Kidney (tissue), 22 donors: ENCODE data around the gene RBFA. TPM values are rescaled to one million over a fixed set of nuclear protein-coding genes. Genes with fewer than 3 reads are reported as not detected.
A peak's percentile ranks its signal among the peaks of the same experiment; 100 is the strongest.

Source experiments
- DNase-seq, 5 donors: peaks; one replicate each; pipeline ENCODE4 v3.0.0-alpha.2; 2013 to 2020
- FAIRE-seq: peaks from 2 replicates; lab custom pipeline; 2012; peaks lifted over from hg19 to GRCh38; lab: Jason Lieb, UNC
- H3K27ac ChIP-seq, 2 donors: one replicate each; pipeline ENCODE4 v1.7.0; 2013; ENCODE audit warnings: low read depth in 2 of 2, low read length in 2 of 2, inconsistent platforms in 1 of 2
- H3K27me3 ChIP-seq: one replicate; pipeline ENCODE4 v1.7.1; 2013; ENCODE audit warnings: low read length, inconsistent platforms; ENCODE audit not compliant: control insufficient read depth, insufficient read depth
- H3K36me3 ChIP-seq, 3 donors: one replicate each; pipeline versions ENCODE4 v1.7.0 to v1.7.1; 2013; ENCODE audit warnings: low read length in 3 of 3, control low read depth in 1 of 3, inconsistent platforms in 1 of 3; ENCODE audit not compliant: insufficient read depth in 3 of 3, control insufficient read depth in 2 of 3
- H3K4me1 ChIP-seq, 3 donors: one replicate each; pipeline versions ENCODE4 v1.7.0 to v1.7.1; 2013; ENCODE audit warnings: low read length in 3 of 3, inconsistent platforms in 1 of 3, low read depth in 1 of 3; ENCODE audit not compliant: control insufficient read depth in 2 of 3, insufficient read depth in 2 of 3
- H3K4me3 ChIP-seq, 3 donors: one replicate each; pipeline versions ENCODE4 v1.7.0 to v1.8.1; 2013; ENCODE audit warnings: low read length in 3 of 3, control low read depth in 1 of 3, inconsistent platforms in 1 of 3
- H3K9ac ChIP-seq, 3 donors: one replicate each; pipeline versions ENCODE4 v1.7.0 to v1.7.1; 2013; ENCODE audit warnings: low read length in 3 of 3, control low read depth in 1 of 3, inconsistent platforms in 1 of 3
- H3K9me3 ChIP-seq, 3 donors: one replicate each; pipeline versions ENCODE4 v1.7.0 to v1.7.1; 2013; ENCODE audit warnings: low read length in 3 of 3, control low read depth in 1 of 3, inconsistent platforms in 1 of 3; ENCODE audit not compliant: control insufficient read depth in 2 of 3, insufficient read depth in 1 of 3
- intact Hi-C: fragments of 100-400 bp; cut with DNase I; formaldehyde crosslinking; loops from one replicate; pipeline ENCODE4 v1.11.1; 2022
- long read RNA-seq, 10 donors: library from polyadenylated mRNA in 1 of 10; unstranded in 1 of 10; transcript quantifications; one replicate each; pipeline ENCODE4 v2.0.0 and lab custom pipeline, GENCODE V29; 2021 to 2026
- polyA plus RNA-seq: library from polyadenylated mRNA; stranded (reverse); fragments of 350-450 nt; fragmentation: Illumina TruSeq; extraction: RNeasy Lipid Tissue Mini Kit (QIAGEN cat#74804); gene quantifications from one replicate; pipeline ENCODE4 v1.2.3, GENCODE V29; 2014; ENCODE audit warnings: low read depth, low replicate concordance; ENCODE audit not compliant: insufficient read depth
- total RNA-seq: library from RNA; stranded (reverse); fragmentation: NEBNext Ultra II Directional; extraction: Animal tissue kit (Norgen Biotek cat#: 25700); gene quantifications from one replicate; pipeline ENCODE4 v1.2.1, GENCODE V29; 2021
- TF ChIP-seq, protein P1 (sequence below): IDR thresholded peaks from 3 replicates; pipeline ENCODE4 v1.5.1; 2012; ENCODE audit warnings: mild to moderate bottlenecking, moderate library complexity, borderline replicate concordance; ENCODE audit not compliant: insufficient read depth; ENCODE audit errors: extremely low read depth
- donor health status: control.
- donor health status: control.
- donor health status: control.
- donor health status: control.
- donor health status: control.
- donor health status: DM: yes; HTN: yes; CAD: no.
- donor health status: Normal renal cell carcinoma (clear cell type).

RBFA gene, protein sequence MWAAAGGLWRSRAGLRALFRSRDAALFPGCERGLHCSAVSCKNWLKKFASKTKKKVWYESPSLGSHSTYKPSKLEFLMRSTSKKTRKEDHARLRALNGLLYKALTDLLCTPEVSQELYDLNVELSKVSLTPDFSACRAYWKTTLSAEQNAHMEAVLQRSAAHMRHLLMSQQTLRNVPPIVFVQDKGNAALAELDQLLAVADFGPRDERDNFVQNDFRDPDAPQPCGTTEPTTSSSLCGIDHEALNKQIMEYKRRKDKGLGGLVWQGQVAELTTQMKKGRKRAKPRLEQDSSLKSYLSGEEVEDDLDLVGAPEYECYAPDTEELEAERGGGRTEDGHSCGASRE
- total RNA-seq (21.4 TPM), polyA plus RNA-seq (17.7 TPM)
- long read RNA-seq, donor 1, partial matches to known transcripts: 0 of 5 reads
- long read RNA-seq, donor 1, other reads (novel, unspliced or antisense): 0 of 5 reads
- long read RNA-seq, donor 2, transcript RBFA-202 (7 exons, 1,407 nt): major isoform, 10 of 17 reads
- long read RNA-seq, donor 2, transcript RBFA-204 (1 exons, 1,587 nt): minor isoform, 5 of 17 reads
- long read RNA-seq, donor 2, partial matches to known transcripts: 0 of 17 reads
- long read RNA-seq, donor 2, other reads (novel, unspliced or antisense): 0 of 17 reads
- long read RNA-seq, donor 3, transcript RBFA-204 (1 exons, 1,587 nt): major isoform, 5 of 11 reads
- long read RNA-seq, donor 3, transcript RBFA-202 (7 exons, 1,407 nt): major isoform, 5 of 11 reads
- long read RNA-seq, donor 3, partial matches to known transcripts: 0 of 11 reads
- long read RNA-seq, donor 3, other reads (novel, unspliced or antisense): 0 of 11 reads
- long read RNA-seq, donor 4, transcript RBFA-202 (7 exons, 1,407 nt): major isoform, 6 of 9 reads
- long read RNA-seq, donor 4, partial matches to known transcripts: 0 of 9 reads
- long read RNA-seq, donor 4, other reads (novel, unspliced or antisense): 0 of 9 reads
- long read RNA-seq, donor 5: 0 reads
- long read RNA-seq, donor 6, transcript RBFA-202 (7 exons, 1,407 nt): major isoform, 5 of 9 reads
- long read RNA-seq, donor 6, partial matches to known transcripts: 0 of 9 reads
- long read RNA-seq, donor 6, other reads (novel, unspliced or antisense): 0 of 9 reads
- long read RNA-seq, donor 7, transcript RBFA-202 (7 exons, 1,407 nt): major isoform, 16 of 22 reads
- long read RNA-seq, donor 7, partial matches to known transcripts: 2 of 22 reads
- long read RNA-seq, donor 7, other reads (novel, unspliced or antisense): 2 of 22 reads
- long read RNA-seq, donor 8, transcript RBFA-202 (7 exons, 1,407 nt): major isoform, 12 of 13 reads
- long read RNA-seq, donor 8, partial matches to known transcripts: 0 of 13 reads
- long read RNA-seq, donor 8, other reads (novel, unspliced or antisense): 0 of 13 reads
- long read RNA-seq, donor 9, partial matches to known transcripts: 0 of 2 reads
- long read RNA-seq, donor 9, other reads (novel, unspliced or antisense): 0 of 2 reads
- long read RNA-seq, donor 10, transcript RBFA-202 (7 exons, 1,407 nt): major isoform, 8 of 13 reads
- long read RNA-seq, donor 10, partial matches to known transcripts: 0 of 13 reads
- long read RNA-seq, donor 10, other reads (novel, unspliced or antisense): 0 of 13 reads

DNA sequence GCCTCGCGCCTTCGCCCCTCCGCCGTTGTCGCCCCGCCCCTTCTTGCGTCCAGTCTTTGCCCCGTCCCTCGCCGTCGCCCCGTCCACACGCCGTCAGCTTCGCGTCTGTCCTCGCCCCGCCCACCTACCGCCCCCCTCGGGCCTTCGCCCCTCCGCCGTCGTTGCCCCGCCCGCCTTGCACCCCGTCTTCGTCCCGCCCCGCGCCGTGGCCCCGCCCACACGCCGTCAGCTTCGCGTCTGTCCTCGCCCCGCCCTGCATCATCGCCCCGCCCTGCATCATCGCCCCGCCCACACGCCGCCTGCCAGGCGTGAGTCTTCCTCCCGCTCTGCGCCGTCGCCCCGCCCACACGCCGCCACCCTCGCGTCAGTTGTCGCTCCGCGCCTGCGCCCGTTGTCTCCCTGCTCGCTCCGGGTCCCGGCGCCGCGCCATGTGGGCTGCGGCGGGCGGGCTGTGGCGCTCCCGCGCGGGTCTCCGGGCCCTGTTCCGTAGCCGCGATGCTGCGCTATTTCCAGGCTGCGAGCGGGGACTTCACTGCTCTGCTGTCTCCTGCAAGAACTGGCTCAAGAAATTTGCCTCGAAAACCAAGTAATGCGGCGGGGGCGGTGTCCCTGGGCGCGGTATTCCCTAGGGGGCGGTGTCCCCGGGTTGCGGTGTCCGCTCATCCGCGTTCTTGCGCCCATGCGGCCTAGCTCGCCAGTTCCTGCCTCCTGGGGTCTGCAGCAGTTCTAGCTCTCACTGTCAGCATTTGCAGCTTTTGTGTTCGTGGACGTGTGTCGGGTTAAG, at the start of gene RBFA:
Gene RBFA, plus strand, starts transcription at position 367 of the 784 bp plus-strand sequence. Its CDS starts 62 bp downstream, at position 429.
- DNase-seq: peak; percentile 99 to 100 (median 100)
- no peak for FAIRE-seq
- Histone ChIP-seq H3K4me1 (peaks cover 0 to 12% (median 0%) of the 10 kb centered on the region in 3 donors), H3K9me3 (no peaks in the 10 kb centered on the region), H3K36me3 (peaks cover 0 to 10% (median 0%) of the 10 kb centered on the region in 3 donors), H3K27ac (peak within 1 kb of the TSS; percentile 75 to 84), H3K4me3 (peak within 1 kb of the TSS; percentile 78 to 88 (median 81)), H3K9ac (peak within 1 kb of the TSS; percentile 56 to 83 (median 58)), H3K27me3 (no peaks in the 10 kb centered on the region)
- intact Hi-C loops: no loop called here
- TF ChIP-seq, protein P1, sequence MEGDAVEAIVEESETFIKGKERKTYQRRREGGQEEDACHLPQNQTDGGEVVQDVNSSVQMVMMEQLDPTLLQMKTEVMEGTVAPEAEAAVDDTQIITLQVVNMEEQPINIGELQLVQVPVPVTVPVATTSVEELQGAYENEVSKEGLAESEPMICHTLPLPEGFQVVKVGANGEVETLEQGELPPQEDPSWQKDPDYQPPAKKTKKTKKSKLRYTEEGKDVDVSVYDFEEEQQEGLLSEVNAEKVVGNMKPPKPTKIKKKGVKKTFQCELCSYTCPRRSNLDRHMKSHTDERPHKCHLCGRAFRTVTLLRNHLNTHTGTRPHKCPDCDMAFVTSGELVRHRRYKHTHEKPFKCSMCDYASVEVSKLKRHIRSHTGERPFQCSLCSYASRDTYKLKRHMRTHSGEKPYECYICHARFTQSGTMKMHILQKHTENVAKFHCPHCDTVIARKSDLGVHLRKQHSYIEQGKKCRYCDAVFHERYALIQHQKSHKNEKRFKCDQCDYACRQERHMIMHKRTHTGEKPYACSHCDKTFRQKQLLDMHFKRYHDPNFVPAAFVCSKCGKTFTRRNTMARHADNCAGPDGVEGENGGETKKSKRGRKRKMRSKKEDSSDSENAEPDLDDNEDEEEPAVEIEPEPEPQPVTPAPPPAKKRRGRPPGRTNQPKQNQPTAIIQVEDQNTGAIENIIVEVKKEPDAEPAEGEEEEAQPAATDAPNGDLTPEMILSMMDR: peak; percentile 14

DNA sequence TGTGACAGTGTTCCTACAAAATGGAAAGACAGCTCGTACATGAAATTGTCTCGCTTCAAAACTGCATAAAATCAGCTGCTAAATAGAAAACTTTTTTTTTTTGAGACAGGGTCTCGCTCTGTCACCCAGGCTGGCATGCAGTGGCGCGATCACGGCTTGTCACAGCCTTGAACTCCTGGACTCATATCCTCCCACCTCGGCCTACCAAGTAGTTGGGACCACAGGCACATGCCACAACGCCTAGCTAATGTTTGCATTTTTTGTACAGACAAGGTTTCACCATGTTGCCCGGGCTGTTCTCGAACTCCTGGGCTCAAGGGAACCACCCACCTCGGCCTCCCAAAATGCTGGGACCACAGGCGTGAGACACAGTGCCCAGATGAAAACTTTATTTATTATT, 49.1 kb upstream of the RBFA start:
- H3K4me1 ChIP-seq: peaks cover 0 to 10% (median 7%) of the 10 kb centered on the region in 3 donors
- no peaks in the 10 kb centered on the region for H3K27me3 ChIP-seq
- no peaks in the 10 kb centered on the region for H3K9me3 ChIP-seq
- H3K9ac ChIP-seq: no peak overlapping the region
- no peak overlapping the region for H3K4me3 ChIP-seq
- no peak for DNase-seq
- TF ChIP-seq, protein P1: no peak
- intact Hi-C loops: no loop called here
- H3K36me3 ChIP-seq: peaks cover 0 to 3% (median 0%) of the 10 kb centered on the region in 3 donors
- no peak for FAIRE-seq
- H3K27ac ChIP-seq: no peak overlapping the region
